Astrocyte (in vitro differentiated cells and primary cell): Measurements from ENCODE around the gene NFE2. TPM values are rescaled to one million over a fixed set of nuclear protein-coding genes. Genes with fewer than 3 reads are reported as not detected.
"Not testable (repeated sequence)": the region's sequence is repeated elsewhere in the genome, so short reads cannot be mapped to it uniquely, and the experiment has no call there.

Experiments
- DNase-seq: peaks from one replicate; pipeline ENCODE4 v3.0.0-alpha.2; 2010; ENCODE audit warnings: low read depth
- FAIRE-seq: peaks from 2 replicates; lab custom pipeline; 2011; peaks lifted over from hg19 to GRCh38; lab: Jason Lieb, UNC
- H2AFZ ChIP-seq: 2 replicates; pipeline ENCODE4 v1.6.0; 2012; ENCODE audit warnings: low read depth, low read length, inconsistent platforms
- H3K27ac ChIP-seq: 2 replicates; pipeline ENCODE4 v1.5.1; 2011; ENCODE audit warnings: low read depth, low read length, inconsistent platforms
- H3K27me3 ChIP-seq: 2 replicates; pipeline ENCODE4 v1.6.0; 2011; ENCODE audit warnings: low read length, inconsistent platforms; ENCODE audit not compliant: insufficient read depth
- H3K36me3 ChIP-seq: 2 replicates; pipeline ENCODE4 v1.5.1; 2011; ENCODE audit warnings: low read length, inconsistent platforms; ENCODE audit not compliant: insufficient read depth
- H3K4me1 ChIP-seq: 2 replicates; pipeline ENCODE4 v1.5.1; 2011; ENCODE audit warnings: low read length, inconsistent platforms; ENCODE audit not compliant: insufficient read depth
- H3K4me2 ChIP-seq: 2 replicates; pipeline ENCODE4 v1.6.0; 2012; ENCODE audit warnings: low read length, inconsistent platforms
- H3K4me3 ChIP-seq: 2 replicates; pipeline ENCODE4 v1.5.1; 2011; ENCODE audit warnings: low read depth, mild to moderate bottlenecking, low read length, inconsistent platforms; ENCODE audit not compliant: insufficient read depth
- H3K79me2 ChIP-seq: 2 replicates; pipeline ENCODE4 v1.6.0; 2012; ENCODE audit warnings: mild to moderate bottlenecking, low read length, inconsistent platforms; ENCODE audit not compliant: insufficient read depth
- H3K9ac ChIP-seq: 2 replicates; pipeline ENCODE4 v1.6.0; 2012; ENCODE audit warnings: mild to moderate bottlenecking, low read length, inconsistent platforms
- H3K9me3 ChIP-seq: 2 replicates; pipeline ENCODE4 v1.5.1; 2012; ENCODE audit warnings: low read depth, mild to moderate bottlenecking, low read length, inconsistent platforms; ENCODE audit not compliant: insufficient read depth
- H4K20me1 ChIP-seq: 2 replicates; pipeline ENCODE4 v1.6.0; 2012; ENCODE audit warnings: low read length, inconsistent platforms; ENCODE audit not compliant: insufficient read depth
- H3K27ac Mint-ChIP-seq: one replicate; pipeline ENCODE4 v1.8.0; 2021; ENCODE audit warnings: mild to moderate bottlenecking, mixed read lengths; ENCODE audit not compliant: unreplicated experiment
- H3K27me3 Mint-ChIP-seq: one replicate; pipeline ENCODE4 v1.8.0; 2021; ENCODE audit warnings: low read depth, mixed read lengths; ENCODE audit not compliant: unreplicated experiment
- H3K36me3 Mint-ChIP-seq: one replicate; pipeline ENCODE4 v1.8.0; 2021; ENCODE audit warnings: low read depth, mixed read lengths; ENCODE audit not compliant: unreplicated experiment
- H3K4me1 Mint-ChIP-seq: one replicate; pipeline ENCODE4 v1.8.0; 2021; ENCODE audit warnings: low read depth, mixed read lengths; ENCODE audit not compliant: unreplicated experiment
- H3K4me3 Mint-ChIP-seq: one replicate; pipeline ENCODE4 v1.8.0; 2021; ENCODE audit warnings: mild to moderate bottlenecking, moderate library complexity, mixed read lengths; ENCODE audit not compliant: unreplicated experiment
- H3K9me3 Mint-ChIP-seq: one replicate; pipeline ENCODE4 v1.8.0; 2021; ENCODE audit warnings: mild to moderate bottlenecking, mixed read lengths; ENCODE audit not compliant: unreplicated experiment
- CTCF ChIP-seq: IDR thresholded peaks from 2 replicates; pipeline ENCODE4 v1.5.1; 2011; ENCODE audit warnings: low read depth, mild to moderate bottlenecking, inconsistent platforms, low read length, moderate library complexity; ENCODE audit not compliant: insufficient read depth
- EZH2 ChIP-seq: IDR thresholded peaks from 2 replicates; pipeline ENCODE4 v1.6.1; 2012; ENCODE audit warnings: mild to moderate bottlenecking, low read length, inconsistent platforms; ENCODE audit not compliant: insufficient read depth
- total RNA-seq: library from RNA; stranded (reverse); gene quantifications from 2 replicates; pipeline ENCODE4 v1.2.1, GENCODE V29; 2021

The NFE2 gene
- total RNA-seq, 1 donor from 2014 or later = 0.41 TPM

- Mint-ChIP-seq H3K4me1 (peaks cover 34% of the 10 kb centered on the region), H3K9me3 (no peaks in the 10 kb centered on the region), H3K27ac (peak overlapping the region; percentile 87), H3K36me3 (peaks cover 37% of the 10 kb centered on the region), H3K27me3 (no peaks in the 10 kb centered on the region), H3K4me3 (no peak overlapping the region)
- Histone ChIP-seq H3K27me3 (no peaks in the 10 kb centered on the region), H3K4me1 (peaks cover 23% of the 10 kb centered on the region), H4K20me1 (peaks cover 91% of the 10 kb centered on the region), H3K4me3 (no peak overlapping the region), H3K36me3 (peaks cover 59% of the 10 kb centered on the region), H3K27ac (no peak overlapping the region), H2AFZ (no peak overlapping the region), H3K4me2 (peak overlapping the region; percentile 85), H3K9ac (peak overlapping the region; percentile 54), H3K9me3 (no peaks in the 10 kb centered on the region), H3K79me2 (peaks cover 47% of the 10 kb centered on the region)
- TF ChIP-seq CTCF (no peak), EZH2 (no peak)
- DNase-seq (no peak), FAIRE-seq (no peak)
These were observed 15.4 kb downstream of the NFE2 start for GRCh38 chr12:54285150-54286041.

- Mint-ChIP-seq H3K4me1 (peaks cover 34% of the 10 kb centered on the region), H3K27ac (peak overlapping the region; percentile 4), H3K36me3 (peaks cover 37% of the 10 kb centered on the region)
- not testable (repeated sequence) for H2AFZ ChIP-seq, H3K27me3 ChIP-seq, FAIRE-seq, H3K9me3 Mint-ChIP-seq, H3K27me3 Mint-ChIP-seq, DNase-seq, H3K27ac ChIP-seq, H3K4me3 Mint-ChIP-seq, H3K9me3 ChIP-seq
- peaks cover 59% of the 10 kb centered on the region for H3K36me3 ChIP-seq
- H3K9ac ChIP-seq = peak overlapping the region; percentile 95
- H3K4me1 ChIP-seq = peaks cover 23% of the 10 kb centered on the region
- peaks cover 84% of the 10 kb centered on the region for H4K20me1 ChIP-seq
- peaks cover 48% of the 10 kb centered on the region for H3K79me2 ChIP-seq
- peak overlapping the region; percentile 90 for H3K4me3 ChIP-seq
- H3K4me2 ChIP-seq = peak overlapping the region; percentile 85
These were observed 16.6 kb downstream of the NFE2 start for GRCh38 chr12:54284070-54284780.

GRCh38 chr12:54282949-54283593, 17.7 kb downstream of the NFE2 start:
- no peak for DNase-seq
- Histone ChIP-seq H3K9me3 (no peaks in the 10 kb centered on the region), H3K36me3 (peaks cover 59% of the 10 kb centered on the region), H3K4me2 (peak overlapping the region; percentile 85), H3K4me3 (peak overlapping the region; percentile 90), H3K4me1 (peaks cover 26% of the 10 kb centered on the region), H2AFZ (no peak overlapping the region), H3K27ac (no peak overlapping the region), H3K9ac (peak overlapping the region; percentile 95), H4K20me1 (peaks cover 73% of the 10 kb centered on the region), H3K79me2 (peaks cover 60% of the 10 kb centered on the region), H3K27me3 (no peaks in the 10 kb centered on the region)
- Mint-ChIP-seq H3K9me3 (no peaks in the 10 kb centered on the region), H3K4me3 (no peak overlapping the region), H3K27me3 (no peaks in the 10 kb centered on the region), H3K27ac (peak overlapping the region; percentile 12), H3K4me1 (peaks cover 34% of the 10 kb centered on the region), H3K36me3 (peaks cover 37% of the 10 kb centered on the region)
- no peak for TF ChIP-seq CTCF
- TF ChIP-seq EZH2 = no peak
- no peak for FAIRE-seq

GRCh38 chr12:54281694-54282093, 19.1 kb downstream of the NFE2 start:
- not testable (repeated sequence) for FAIRE-seq, H3K9me3 Mint-ChIP-seq, DNase-seq, H3K27me3 ChIP-seq, H3K27ac Mint-ChIP-seq, H3K27me3 Mint-ChIP-seq, H2AFZ ChIP-seq, H3K4me3 Mint-ChIP-seq, H3K9me3 ChIP-seq
- Histone ChIP-seq H4K20me1 (peaks cover 61% of the 10 kb centered on the region), H3K4me2 (peak overlapping the region; percentile 85), H3K27ac (peak overlapping the region; percentile 95), H3K9ac (peak overlapping the region; percentile 95), H3K36me3 (peaks cover 48% of the 10 kb centered on the region), H3K4me3 (peak overlapping the region; percentile 90), H3K79me2 (peaks cover 74% of the 10 kb centered on the region), H3K4me1 (peaks cover 31% of the 10 kb centered on the region)
- Mint-ChIP-seq H3K36me3 (peaks cover 37% of the 10 kb centered on the region), H3K4me1 (peaks cover 31% of the 10 kb centered on the region)
